GM20000 (cell line): ENCODE results near the gene SNTG2.

Source experiments
- DNase-seq: peaks from one replicate; pipeline ENCODE4 v3.0.0; 2012; ENCODE audit warnings: low spot score
- TF ChIP-seq, protein P1 (sequence below): IDR thresholded peaks from 2 replicates; pipeline ENCODE4 v1.5.1; 2012; ENCODE audit warnings: mild to moderate bottlenecking, control low read depth; ENCODE audit errors: extremely low read depth, missing control alignments

The SNTG2 gene

DNA sequence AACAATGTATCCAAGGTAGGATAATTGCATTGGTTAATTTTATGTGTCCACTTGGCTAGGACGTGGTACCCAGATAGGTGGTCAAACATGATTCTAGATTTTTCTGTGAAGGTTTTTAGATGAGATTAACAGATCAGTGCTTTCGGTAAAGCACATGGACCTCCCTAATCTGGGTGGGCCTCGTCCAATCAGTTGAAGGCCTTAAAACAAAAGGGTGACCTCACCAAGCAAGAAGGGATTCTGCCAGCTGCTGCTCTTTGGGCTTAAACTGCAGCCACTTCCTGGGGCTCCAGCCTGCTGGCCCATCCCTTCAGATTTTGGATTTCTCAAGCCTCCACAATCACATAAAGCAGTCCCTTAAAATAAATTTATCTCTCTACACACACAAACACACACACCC, 236.5 kb downstream of the SNTG2 start:
- DNase-seq, result no peak
- TF ChIP-seq, protein P1, sequence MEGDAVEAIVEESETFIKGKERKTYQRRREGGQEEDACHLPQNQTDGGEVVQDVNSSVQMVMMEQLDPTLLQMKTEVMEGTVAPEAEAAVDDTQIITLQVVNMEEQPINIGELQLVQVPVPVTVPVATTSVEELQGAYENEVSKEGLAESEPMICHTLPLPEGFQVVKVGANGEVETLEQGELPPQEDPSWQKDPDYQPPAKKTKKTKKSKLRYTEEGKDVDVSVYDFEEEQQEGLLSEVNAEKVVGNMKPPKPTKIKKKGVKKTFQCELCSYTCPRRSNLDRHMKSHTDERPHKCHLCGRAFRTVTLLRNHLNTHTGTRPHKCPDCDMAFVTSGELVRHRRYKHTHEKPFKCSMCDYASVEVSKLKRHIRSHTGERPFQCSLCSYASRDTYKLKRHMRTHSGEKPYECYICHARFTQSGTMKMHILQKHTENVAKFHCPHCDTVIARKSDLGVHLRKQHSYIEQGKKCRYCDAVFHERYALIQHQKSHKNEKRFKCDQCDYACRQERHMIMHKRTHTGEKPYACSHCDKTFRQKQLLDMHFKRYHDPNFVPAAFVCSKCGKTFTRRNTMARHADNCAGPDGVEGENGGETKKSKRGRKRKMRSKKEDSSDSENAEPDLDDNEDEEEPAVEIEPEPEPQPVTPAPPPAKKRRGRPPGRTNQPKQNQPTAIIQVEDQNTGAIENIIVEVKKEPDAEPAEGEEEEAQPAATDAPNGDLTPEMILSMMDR, result no peak

DNA sequence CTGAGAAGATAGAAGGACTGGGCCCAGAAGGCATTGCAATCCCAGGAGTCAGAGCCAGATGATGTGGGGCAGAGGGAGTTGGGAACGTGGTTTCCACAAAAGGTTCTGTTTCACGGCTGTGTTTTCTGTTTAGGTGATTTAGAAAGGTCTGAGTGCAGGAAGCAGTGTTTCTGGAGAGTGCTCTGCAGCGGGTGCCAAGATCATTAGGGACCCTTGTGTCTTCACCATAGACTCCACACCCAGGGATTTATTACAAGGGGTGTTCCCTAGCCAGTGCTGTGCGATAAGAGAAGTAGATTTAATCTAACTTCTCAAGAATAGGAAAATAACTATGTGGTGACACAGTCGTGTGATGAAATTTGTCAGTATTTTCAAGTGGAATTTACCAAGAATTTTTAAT, 241.5 kb downstream of the SNTG2 start:
- no peak for DNase-seq
- TF ChIP-seq, protein P1, result no peak

DNA sequence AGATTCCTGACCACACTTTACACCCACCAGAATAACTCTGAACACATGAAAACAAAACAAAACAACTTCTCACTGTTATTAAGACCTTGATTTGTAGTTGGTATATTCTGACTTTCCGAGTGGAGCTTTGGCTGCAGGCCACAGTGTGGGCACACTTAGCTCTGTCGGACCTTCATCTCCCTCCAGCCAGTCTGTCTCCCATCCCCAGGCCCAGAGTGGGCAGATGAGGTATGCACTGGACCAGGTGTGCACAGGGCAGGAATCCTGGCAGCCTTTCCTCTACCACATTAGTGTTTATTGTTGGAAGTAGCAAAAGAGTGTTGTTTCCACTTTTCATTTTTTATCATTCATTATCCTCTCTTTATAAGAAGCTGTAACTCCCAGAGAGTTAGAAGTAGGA, 243.2 kb downstream of the SNTG2 start:
- no peak for DNase-seq
- TF ChIP-seq, protein P1, result no peak

DNA sequence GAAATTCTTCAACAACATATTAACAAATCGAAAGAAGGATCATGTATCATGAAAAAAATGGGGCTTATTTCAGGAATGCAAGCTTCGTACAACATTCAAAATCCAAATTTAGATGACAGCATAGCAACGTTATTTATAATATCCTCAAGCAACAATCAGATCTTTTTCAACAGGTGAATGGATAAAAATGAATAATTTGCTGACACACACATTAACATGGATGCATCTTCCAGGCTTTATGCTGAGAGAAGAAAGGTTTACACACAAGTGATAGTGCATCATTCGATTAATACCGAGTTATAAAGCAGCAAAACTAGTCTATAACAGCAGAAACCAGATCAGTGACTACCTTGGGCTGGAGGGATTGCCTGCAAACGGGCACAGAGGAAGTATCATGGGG, 253.1 kb downstream of the SNTG2 start:
- no peak for DNase-seq
- TF ChIP-seq, protein P1, result no peak

DNA sequence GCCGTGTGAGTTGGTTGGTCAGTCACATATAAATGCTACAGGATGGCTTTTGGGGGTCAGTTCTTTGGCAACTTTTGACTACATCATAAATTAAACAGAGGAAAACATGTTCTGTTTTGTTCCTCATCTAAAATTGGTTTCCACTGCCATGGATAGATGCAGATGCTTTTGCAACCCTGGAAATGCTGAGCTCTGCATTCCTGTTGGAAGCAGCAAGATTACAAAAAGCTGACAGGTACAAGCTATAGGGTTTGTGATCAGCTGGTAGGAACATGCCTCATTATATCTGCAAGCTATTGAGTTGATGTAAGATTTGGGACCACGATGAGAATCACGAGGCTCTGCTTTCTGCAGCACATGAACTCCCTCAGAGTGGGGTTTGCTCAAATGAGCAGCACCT, 255.2 kb downstream of the SNTG2 start:
- no peak for DNase-seq
- TF ChIP-seq, protein P1, result no peak

DNA sequence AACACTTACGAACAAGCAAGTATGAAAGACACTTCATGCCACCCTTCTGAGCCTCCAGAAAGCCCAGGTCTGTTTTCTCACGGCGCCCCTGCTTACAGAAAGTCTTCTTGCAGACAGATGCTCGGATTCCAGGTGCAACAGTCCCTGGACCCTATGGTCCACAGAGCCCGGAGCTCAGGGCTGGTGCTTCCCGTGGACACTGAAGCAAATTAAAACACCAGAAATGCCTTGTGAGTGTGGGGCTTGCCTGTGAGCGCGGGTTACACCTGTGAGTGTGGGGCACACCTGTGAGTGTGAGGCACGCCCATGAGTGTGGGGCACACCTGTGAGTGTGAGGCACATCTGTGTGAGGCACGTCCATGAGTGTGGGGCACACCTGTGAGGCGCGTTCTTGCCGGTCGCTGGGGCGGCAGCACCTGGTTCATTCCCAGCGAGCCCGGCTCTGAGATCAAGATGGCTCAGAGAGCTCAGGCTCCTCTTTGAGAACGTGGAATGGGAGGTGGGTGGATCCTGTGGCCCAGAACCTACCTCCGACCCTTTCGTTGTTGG, 257.4 kb downstream of the SNTG2 start:
- no peak for DNase-seq
- TF ChIP-seq, protein P1, result no peak

DNA sequence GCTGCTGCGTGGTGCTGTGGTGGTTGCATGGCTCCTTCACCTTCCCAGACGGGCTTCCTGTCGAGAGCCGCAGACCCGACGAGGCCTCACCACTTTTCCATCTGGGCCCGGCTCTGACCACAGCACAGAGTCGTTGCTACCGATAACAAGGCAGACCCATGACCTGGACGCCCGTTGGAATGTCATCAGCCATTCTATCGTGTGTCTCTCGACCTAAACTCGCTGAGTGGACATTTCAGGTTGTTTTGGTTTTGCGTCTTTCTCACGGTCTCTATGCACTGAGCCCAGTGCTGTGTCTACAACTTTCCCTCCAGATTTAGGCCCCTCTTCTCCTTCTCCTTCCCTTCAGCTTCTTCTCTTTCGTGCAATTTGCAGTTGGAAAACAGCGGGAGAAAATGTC, 257.9 kb downstream of the SNTG2 start:
- DNase-seq, result no peak
- TF ChIP-seq, protein P1, result no peak
